ENCODE measurements around the gene CT47C1.
"Not testable (repeated sequence)": the region's sequence is repeated elsewhere in the genome, so short reads cannot be mapped to it uniquely, and the experiment has no call there.

DNA sequence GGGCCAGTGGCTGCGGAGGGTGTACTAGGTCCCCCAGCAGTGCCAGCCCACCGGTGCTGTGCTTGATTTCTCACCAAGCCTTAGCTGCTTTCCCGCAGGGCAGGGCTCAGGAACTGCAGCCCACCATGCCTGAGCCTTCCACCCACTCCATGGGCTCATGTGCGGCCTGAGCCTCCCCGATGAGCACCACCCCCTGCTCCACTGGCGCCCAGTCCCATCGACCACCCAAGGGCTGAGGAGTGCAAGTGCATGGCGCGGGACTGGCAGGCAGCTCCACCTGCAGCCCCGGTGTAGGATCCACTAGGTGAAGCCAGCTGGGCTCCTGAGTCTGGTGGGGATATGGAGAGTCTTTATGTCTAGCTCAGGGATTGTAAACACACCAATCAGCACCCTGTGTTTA, 43.1 kb upstream of the CT47C1 start:
- TF ChIP-seq, protein P1, sequence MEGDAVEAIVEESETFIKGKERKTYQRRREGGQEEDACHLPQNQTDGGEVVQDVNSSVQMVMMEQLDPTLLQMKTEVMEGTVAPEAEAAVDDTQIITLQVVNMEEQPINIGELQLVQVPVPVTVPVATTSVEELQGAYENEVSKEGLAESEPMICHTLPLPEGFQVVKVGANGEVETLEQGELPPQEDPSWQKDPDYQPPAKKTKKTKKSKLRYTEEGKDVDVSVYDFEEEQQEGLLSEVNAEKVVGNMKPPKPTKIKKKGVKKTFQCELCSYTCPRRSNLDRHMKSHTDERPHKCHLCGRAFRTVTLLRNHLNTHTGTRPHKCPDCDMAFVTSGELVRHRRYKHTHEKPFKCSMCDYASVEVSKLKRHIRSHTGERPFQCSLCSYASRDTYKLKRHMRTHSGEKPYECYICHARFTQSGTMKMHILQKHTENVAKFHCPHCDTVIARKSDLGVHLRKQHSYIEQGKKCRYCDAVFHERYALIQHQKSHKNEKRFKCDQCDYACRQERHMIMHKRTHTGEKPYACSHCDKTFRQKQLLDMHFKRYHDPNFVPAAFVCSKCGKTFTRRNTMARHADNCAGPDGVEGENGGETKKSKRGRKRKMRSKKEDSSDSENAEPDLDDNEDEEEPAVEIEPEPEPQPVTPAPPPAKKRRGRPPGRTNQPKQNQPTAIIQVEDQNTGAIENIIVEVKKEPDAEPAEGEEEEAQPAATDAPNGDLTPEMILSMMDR (IDR thresholded peaks at IDR 0.05) = not testable (repeated sequence)
- not testable (repeated sequence) for TF ChIP-seq POLR2A (IDR thresholded peaks at IDR 0.05)

Data from Peyer's patch (tissue), 4 donors.